Right lobe of liver (tissue), 6 donors: ENCODE data around the gene RALGPS1. TPM values are rescaled to one million over a fixed set of nuclear protein-coding genes. Genes with fewer than 3 reads are reported as not detected.

Experiments used
- ATAC-seq, 4 donors: fragments of 200-7000 bp; cut with Tn5 transposase; one replicate each; pipeline ENCODE4 v1.9.1; 2020; ENCODE audit warnings: mild to moderate bottlenecking in 4 of 4, moderate library complexity in 4 of 4
- DNase-seq, 3 donors: peaks; one replicate each; pipeline ENCODE4 v3.0.0-alpha.2; 2020
- H3K27ac ChIP-seq, 3 donors: fragments of 200-600 bp; one replicate each; pipeline ENCODE4 v1.8.0; 2022
- H3K27me3 ChIP-seq, 2 donors: fragments of 200-600 bp; one replicate each; pipeline ENCODE4 v1.8.0; 2022
- H3K36me3 ChIP-seq, 4 donors: fragments of 200-600 bp; sonication (generic) in 1 of 4; one replicate each; pipeline versions ENCODE4 v1.5.1 to v1.8.0; 2017 to 2022; ENCODE audit warnings: control low read depth in 1 of 4
- H3K4me1 ChIP-seq, 4 donors: fragments of 200-600 bp; sonication (generic) in 1 of 4; one replicate each; pipeline versions ENCODE4 v1.5.1 to v1.8.0; 2017 to 2022; ENCODE audit warnings: control low read depth in 1 of 4
- H3K4me3 ChIP-seq, 3 donors: fragments of 200-600 bp; one replicate each; pipeline ENCODE4 v1.8.0; 2022
- H3K9me3 ChIP-seq, 4 donors: fragments of 200-600 bp; sonication (generic) in 1 of 4; one replicate each; pipeline versions ENCODE4 v1.5.1 to v1.8.0; 2017 to 2022; ENCODE audit warnings: control low read depth in 1 of 4
- POLR2A ChIP-seq: fragments of 450-650 bp; IDR thresholded peaks from one replicate; pipeline ENCODE4 v1.6.1; 2017; ENCODE audit warnings: antibody characterized with exemption, mild to moderate bottlenecking
- WGBS: methylation state at CpG from one replicate; pipeline ENCODE4 v1.1.6; 2018; ENCODE audit warnings: low coverage, low lambda C conversion rate; ENCODE audit not compliant: insufficient coverage; ENCODE audit errors: missing lambda C conversion rate; 5-methylcytosine and 5-hydroxymethylcytosine counted together
- intact Hi-C, 2 donors: fragments of 100-400 bp; cut with DNase I; formaldehyde crosslinking; loops; one replicate each; pipeline versions ENCODE4 v1.11.2 to v1.14.1; 2022
- total RNA-seq, 6 experiments: library from RNA; depleted of rRNA in 2 of 6; stranded (reverse); fragments of >200 nt in 2 of 6; fragmentation: NEBNext Ultra II Directional in 3 of 6; extraction: Animal tissue kit (Norgen Biotek cat#: 25700) in 3 of 6; gene quantifications; one replicate each; pipeline versions ENCODE4 v1.1.0 to v1.2.4, GENCODE V29; 2016 to 2023
- TF ChIP-seq, protein P1 (sequence below), 4 donors: fragments of 200-600 bp in 3 of 4; fragments of 450-650 bp in 1 of 4; IDR thresholded peaks; one replicate each; pipeline versions ENCODE4 v1.5.1 to v1.8.0; 2016 to 2022; ENCODE audit warnings: antibody characterized with exemption in 4 of 4, mild to moderate bottlenecking in 2 of 4
- donor health status: DM: no; HTN: yes; CAD: no.
- donor health status: DM: no; HTN: no; CAD: no.
- donor health status: DM: no; HTN: no; CAD: no.
- donor health status: DM: no; HTN: yes; CAD: no.
- donor health status: DM: no; HTN: yes; CAD: no.

The RALGPS1 gene
- total RNA-seq, 6 experiments from 2014 or later, result 1.2 to 3.8 (median 2.4) TPM

DNA sequence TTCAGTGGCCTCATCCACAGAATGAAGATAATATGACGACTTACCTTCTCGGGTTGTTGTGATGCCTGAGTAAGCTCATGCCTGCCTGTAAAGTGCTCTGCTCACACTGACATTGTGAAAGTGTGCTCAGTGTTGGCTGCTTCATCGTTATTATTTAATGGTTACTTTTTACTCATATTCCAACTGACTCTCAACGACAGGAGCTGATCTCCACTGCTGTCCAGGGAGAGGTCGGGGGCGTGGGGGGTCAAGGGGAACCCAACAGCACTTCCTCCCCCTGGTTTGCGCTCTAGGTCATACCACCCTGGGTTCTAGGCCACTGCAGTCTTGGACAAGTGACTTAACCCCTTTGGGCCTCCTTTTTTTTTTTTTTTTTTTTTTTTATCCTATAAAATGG is 260.7 kb downstream of the RALGPS1 start:
- H3K36me3 ChIP-seq, result no peaks in the 10 kb centered on the region
- 100% methylated on average over 4 of the region's 7 CpGs for WGBS
- DNase-seq, result peak in 1 of 3 donors; percentile 16

DNA sequence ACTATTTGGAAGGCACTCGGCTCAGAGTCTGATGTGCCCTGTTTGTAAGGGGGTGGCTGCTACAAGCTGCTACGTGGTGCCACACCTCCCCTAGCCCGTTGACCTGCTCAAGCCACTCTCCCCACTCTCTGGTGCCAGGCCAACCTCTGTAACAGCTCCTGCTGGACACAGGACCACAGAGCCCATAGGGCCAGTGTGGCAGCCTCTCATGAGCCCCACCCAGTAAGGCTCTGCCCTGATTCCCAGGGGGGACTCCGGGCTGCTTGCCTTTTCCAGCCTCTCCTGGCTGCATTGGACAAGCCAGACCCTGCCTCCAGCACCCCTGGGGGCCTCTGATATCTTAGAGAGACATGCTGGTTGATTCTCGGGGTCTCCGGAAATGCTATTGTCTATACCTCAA is 261.2 kb downstream of the RALGPS1 start:
- no peak for ATAC-seq
- Histone ChIP-seq H3K4me3 (no peak overlapping the region), H3K27ac (no peak overlapping the region), H3K4me1 (peaks cover 0 to 11% (median 0%) of the 10 kb centered on the region in 4 donors), H3K27me3 (no peaks in the 10 kb centered on the region), H3K36me3 (no peaks in the 10 kb centered on the region), H3K9me3 (no peaks in the 10 kb centered on the region)
- intact Hi-C loops, result no loop called here
- TF ChIP-seq, protein P1, sequence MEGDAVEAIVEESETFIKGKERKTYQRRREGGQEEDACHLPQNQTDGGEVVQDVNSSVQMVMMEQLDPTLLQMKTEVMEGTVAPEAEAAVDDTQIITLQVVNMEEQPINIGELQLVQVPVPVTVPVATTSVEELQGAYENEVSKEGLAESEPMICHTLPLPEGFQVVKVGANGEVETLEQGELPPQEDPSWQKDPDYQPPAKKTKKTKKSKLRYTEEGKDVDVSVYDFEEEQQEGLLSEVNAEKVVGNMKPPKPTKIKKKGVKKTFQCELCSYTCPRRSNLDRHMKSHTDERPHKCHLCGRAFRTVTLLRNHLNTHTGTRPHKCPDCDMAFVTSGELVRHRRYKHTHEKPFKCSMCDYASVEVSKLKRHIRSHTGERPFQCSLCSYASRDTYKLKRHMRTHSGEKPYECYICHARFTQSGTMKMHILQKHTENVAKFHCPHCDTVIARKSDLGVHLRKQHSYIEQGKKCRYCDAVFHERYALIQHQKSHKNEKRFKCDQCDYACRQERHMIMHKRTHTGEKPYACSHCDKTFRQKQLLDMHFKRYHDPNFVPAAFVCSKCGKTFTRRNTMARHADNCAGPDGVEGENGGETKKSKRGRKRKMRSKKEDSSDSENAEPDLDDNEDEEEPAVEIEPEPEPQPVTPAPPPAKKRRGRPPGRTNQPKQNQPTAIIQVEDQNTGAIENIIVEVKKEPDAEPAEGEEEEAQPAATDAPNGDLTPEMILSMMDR (IDR thresholded peaks at IDR 0.05), result no peak
- TF ChIP-seq POLR2A, result no peak
- 73% methylated on average over 2 of the region's 6 CpGs for WGBS
- peak in 2 of 3 donors; percentile 12 to 28 for DNase-seq

More for the DNA sequence above, 260.7 kb downstream of the RALGPS1 start:
- TF ChIP-seq, protein P1 (IDR thresholded peaks at IDR 0.05), result no peak
- no peak for TF ChIP-seq POLR2A
- H3K27ac ChIP-seq, result no peak overlapping the region
- H3K9me3 ChIP-seq, result no peaks in the 10 kb centered on the region
- H3K4me3 ChIP-seq, result no peak overlapping the region
- H3K27me3 ChIP-seq, result no peaks in the 10 kb centered on the region
- no peak for ATAC-seq
- intact Hi-C loops, result no loop called here
- peaks cover 0 to 10% (median 0%) of the 10 kb centered on the region in 4 donors for H3K4me1 ChIP-seq

DNA sequence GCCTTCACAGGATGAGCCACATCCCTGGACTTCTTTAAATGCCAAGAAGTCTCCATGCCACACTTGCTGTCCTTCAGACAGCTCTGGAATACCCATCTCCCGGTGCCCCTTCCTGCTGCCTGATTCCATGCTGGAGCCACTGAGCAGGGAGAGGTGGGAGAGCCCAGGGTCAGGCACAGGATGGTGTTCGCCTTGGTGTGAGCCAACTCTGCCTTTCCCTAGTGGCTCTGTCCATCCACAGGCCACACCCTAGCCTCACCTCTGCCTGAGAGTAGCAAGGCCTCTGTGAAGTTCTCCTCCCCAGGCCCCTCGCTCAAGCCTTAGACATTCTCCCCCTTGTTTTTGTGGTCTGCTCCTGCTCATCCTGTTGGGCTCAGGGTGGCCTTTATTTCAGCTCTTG is 262.0 kb downstream of the RALGPS1 start:
- Histone ChIP-seq H3K4me3 (no peak overlapping the region), H3K4me1 (peaks cover 0 to 11% (median 0%) of the 10 kb centered on the region in 4 donors), H3K9me3 (no peaks in the 10 kb centered on the region), H3K36me3 (no peaks in the 10 kb centered on the region), H3K27ac (no peak overlapping the region), H3K27me3 (no peaks in the 10 kb centered on the region)
- DNase-seq (no peak), ATAC-seq (no peak)
- TF ChIP-seq, protein P1 (IDR thresholded peaks at IDR 0.05), result no peak
- no peak for TF ChIP-seq POLR2A
- 83% methylated on average over 1 of the region's 3 CpGs for WGBS
- intact Hi-C loops, result no loop called here

DNA sequence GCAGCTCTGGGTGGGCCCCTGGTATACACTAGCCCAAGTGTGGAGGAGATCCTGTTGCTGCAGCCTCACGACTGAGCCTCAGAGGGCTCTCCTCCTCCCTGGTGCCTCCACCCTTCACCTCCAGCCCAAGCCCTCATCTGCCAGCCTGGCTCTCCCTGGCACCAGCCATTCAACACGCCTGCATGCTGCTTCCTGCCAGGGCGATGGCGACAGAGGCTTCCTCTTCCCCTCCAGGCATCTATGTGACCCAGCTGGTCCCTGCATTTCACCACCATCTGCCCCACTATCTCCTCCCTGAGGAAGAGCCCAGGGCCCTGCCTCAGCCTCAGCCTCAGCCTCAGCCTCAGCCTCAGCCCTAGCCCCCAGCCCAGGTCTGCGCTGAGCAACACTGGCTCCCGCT is 262.6 kb downstream of the RALGPS1 start:
- H3K36me3 ChIP-seq, result no peaks in the 10 kb centered on the region
- ATAC-seq (no peak), DNase-seq (peak in 1 of 3 donors; percentile 37)
- H3K4me1 ChIP-seq, result peaks cover 0 to 11% (median 0%) of the 10 kb centered on the region in 4 donors
- H3K27me3 ChIP-seq, result no peaks in the 10 kb centered on the region
- no peak overlapping the region for H3K27ac ChIP-seq
- intact Hi-C loops, result no loop called here
- no peak for TF ChIP-seq POLR2A
- TF ChIP-seq, protein P1 (IDR thresholded peaks at IDR 0.05), result no peak
- no peak overlapping the region for H3K4me3 ChIP-seq
- WGBS, result 70% methylated on average over 2 of the region's 6 CpGs
- H3K9me3 ChIP-seq, result no peaks in the 10 kb centered on the region
